GM18511 (cell line): Measurements from ENCODE around the gene PHACTR1.
"Not testable (repeated sequence)": the region's sequence is repeated elsewhere in the genome, so short reads cannot be mapped to it uniquely, and the experiment has no call there.

Source experiments
- ATAC-seq: cut with Tn5 transposase; IDR thresholded peaks from one replicate; pipeline ENCODE4 v1.9.1; 2021; ENCODE audit warnings: mild to moderate bottlenecking, moderate library complexity; ENCODE audit not compliant: unreplicated experiment

PHACTR1 gene

DNA sequence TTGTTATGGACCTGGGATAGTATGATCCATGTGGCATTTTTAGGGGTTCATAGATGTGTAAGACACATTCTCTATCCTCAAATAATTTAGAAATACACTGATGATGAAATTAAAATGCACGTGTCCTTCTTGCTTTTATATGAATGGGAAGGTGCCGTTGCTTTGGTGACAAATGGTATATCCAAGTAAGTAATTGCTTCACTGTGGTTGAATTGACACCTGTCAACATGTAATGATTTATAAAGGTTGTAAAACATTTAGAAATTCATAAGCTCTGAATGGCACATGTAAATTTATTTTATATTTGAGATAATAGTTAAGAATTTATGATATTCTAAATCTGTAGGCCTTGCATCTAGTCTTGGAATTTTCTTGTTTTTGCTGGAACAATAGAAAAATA, 227.0 kb downstream of the PHACTR1 start:
- no peak for ATAC-seq

GRCh38 chr6:12944001-12944400, 227.4 kb downstream of the PHACTR1 start:
- no peak for ATAC-seq

DNA sequence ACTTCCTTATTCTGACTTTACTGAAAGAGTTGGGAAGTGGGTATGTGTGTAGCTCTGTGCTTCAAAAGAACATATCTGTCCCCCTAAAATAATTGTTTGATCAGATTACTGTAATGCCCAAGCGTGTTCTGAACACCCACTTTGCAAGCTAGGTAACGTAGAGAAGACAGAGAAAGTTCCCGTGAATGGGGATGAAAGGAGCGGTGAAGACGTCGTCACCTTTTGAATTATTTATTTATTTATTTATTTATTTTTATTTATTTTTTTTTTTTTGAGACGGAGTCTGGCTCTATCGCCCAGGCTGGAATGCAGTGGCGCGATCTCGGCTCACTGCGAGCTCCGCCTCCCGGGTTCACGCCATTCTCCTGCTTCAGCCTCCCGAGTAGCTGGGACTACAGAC, 228.0 kb downstream of the PHACTR1 start:
- not testable (repeated sequence) for ATAC-seq

GRCh38 chr6:12947151-12947871, 230.7 kb downstream of the PHACTR1 start:
- ATAC-seq: no peak

DNA sequence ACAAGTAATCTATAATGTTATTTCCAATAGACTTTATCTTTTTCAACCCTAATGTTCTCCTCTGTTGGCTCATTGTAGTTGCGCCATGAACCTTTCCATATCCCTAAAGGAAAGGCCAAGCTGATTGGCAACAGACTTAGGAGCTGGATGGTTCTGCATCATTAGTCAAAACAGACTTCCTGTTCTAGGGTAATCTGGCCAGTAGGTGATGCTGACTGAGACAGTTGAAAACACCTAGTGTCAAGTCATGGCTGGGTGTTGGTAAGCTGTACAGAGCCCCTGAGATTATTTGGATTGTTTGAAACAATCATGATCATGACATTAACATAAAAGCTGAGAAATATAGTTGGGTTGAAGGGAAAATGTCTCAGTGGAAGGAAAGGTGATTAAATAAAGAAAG, 231.4 kb downstream of the PHACTR1 start:
- no peak for ATAC-seq

GRCh38 chr6:12950976-12951375, 234.4 kb downstream of the PHACTR1 start:
- no peak for ATAC-seq

DNA sequence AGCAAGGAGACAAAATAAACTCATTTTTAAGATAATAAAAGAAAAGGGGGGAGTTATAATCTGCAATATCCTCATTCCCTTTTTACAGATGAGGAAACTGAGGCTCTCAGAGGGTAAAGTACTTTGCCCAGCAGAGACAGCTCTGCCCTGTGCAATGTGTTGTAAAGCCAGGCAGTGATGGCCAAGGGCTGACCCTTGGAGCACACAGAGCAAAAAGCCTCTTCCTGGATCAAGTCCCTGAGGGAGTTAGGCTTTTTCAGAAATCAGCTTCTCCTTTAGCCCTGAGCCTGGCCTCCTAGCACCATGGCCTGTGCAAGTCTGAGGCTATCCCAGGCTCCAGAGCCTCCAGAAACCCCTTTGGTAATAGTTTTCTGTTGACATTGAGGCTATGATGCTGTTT, 234.8 kb downstream of the PHACTR1 start:
- no peak for ATAC-seq

- ATAC-seq: no peak
Measured at GRCh38 chr6:12952318-12952717, 235.8 kb downstream of the PHACTR1 start.

DNA sequence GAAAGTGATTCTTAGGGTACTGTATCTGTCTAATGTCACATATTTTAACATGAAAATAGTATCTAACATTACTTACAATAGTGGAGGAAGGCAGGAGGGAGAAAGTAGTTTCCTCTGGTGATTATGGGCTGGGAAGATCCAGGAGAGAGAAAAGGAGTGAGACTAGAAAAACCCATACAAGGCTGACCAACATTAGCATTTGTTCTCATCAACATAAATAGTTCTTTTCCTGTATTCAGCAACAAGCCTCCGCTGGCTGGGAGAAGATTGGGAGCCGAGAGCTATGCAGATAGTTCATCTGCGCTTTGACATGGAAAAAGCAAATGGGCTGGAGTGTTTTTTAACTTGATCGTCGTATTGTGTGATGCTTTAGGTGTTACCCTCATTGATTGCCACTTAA, 239.4 kb downstream of the PHACTR1 start:
- no peak for ATAC-seq

DNA sequence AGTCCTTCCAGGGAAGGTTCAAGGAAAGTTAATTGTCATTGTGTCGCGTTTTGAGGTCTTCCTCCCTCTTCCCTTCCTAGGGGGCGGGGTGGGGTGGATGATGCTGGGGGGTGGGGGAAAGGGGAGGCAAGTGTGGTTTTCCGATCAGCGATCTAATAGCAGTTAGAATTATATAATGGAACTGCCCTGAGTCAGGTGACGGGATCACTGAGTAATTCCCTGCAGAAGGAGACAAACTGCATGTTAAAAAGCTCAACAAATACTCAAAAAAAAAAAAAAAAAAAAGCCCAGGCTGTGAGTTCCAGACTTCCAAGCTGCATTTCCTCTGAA, 240.4 kb downstream of the PHACTR1 start:
- no peak for ATAC-seq

- no peak for ATAC-seq
Measured at GRCh38 chr6:12957321-12958051, 240.9 kb downstream of the PHACTR1 start.

- ATAC-seq: no peak
Measured at GRCh38 chr6:12958052-12958706, 241.6 kb downstream of the PHACTR1 start.

DNA sequence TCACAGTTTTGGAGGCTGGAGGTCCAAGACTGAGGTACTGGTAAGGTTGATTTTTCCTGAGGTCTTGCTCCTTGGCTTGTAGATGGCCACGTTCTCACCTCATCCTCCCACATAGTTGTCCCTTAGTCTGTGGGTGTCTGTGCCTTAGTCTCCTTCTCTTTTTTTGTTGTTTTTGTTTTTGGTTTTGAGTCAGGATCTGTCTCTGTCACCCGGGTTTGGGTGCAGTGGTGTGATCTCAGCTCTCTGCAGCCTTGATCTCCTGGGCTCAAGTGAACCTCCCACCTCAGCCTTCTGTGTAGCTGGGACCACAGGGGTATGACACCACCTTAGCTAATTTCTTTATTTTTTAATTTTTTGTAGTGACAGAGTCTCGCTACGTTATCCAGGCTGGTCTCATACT, 245.2 kb downstream of the PHACTR1 start:
- no peak for ATAC-seq

DNA sequence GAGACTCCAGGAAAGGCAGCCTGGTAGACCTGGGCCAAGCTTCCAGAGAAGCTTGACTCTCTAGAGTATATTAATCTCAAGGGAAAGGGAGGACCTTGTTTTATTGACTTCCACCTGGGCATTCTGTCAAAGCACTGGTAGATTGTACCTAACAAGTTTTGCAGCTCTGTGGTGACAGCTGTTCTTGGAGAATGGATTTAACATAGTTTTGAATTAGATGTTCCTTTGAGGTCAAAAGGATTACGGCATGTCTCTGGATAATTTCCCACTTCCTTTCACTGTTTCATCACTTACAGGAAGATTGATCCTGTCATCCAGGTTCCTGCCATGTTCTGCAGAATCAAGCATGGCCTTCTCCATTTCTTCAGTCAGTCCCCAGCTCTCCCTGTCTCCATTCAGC, 246.0 kb downstream of the PHACTR1 start:
- ATAC-seq: no peak

DNA sequence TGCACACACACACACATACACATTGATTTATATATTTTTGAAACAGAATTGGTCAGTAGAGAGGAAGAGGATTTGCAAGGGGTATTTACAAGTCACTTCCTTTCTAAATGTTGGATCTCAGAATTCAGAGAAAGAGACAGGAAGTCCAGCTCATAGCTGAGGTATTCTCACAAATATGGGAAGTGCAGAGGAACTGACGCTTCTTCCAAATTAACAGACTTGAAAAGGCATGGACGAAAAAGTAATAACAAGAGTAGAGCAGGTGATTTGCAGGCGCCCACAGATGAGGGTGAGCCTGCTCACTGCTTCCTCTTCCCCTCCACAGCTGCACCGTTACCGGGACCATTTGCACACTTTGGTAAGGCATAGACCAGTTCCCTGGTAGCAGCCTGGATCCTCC, 246.4 kb downstream of the PHACTR1 start:
- no peak for ATAC-seq

GRCh38 chr6:12963567-12963966, 247.0 kb downstream of the PHACTR1 start:
- ATAC-seq: no peak

DNA sequence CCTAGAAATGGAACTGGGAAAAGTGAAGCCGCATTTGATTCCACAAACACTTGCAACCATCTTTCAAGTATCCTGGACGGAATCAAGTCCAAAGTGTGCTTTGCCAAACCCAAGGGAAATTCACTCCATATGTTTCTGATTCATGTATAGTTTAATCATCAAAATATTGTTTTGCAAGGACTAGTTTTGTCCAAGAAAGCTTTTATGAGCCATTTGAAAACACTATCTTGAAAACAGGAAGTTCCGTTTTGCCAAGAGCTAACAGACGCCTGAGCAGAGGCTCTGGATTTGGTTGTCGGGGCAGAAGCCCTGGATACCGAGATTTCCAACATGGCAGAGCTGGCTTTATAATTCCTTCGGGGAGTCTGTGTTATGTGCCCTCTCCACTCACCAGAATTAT, 251.1 kb downstream of the PHACTR1 start:
- ATAC-seq: no peak

DNA sequence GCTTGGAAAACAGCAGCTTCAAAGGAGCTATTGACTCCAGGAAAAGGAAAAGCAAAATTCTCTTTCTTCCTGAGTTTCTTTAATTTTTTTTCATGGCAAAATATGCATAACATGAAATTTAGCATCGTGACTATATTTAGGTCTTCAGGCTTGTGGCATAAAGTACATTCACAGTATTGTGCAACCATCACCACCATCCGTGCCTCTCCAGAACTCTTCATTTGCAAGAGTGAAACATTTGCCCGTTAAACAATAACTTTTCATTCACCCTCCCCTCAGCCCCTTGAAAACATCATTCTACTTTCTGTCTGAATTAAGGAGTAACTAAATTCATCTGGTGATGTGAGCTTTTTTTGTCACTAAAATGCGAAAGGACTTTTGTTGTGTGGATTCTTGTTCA, 251.7 kb downstream of the PHACTR1 start:
- ATAC-seq: no peak

DNA sequence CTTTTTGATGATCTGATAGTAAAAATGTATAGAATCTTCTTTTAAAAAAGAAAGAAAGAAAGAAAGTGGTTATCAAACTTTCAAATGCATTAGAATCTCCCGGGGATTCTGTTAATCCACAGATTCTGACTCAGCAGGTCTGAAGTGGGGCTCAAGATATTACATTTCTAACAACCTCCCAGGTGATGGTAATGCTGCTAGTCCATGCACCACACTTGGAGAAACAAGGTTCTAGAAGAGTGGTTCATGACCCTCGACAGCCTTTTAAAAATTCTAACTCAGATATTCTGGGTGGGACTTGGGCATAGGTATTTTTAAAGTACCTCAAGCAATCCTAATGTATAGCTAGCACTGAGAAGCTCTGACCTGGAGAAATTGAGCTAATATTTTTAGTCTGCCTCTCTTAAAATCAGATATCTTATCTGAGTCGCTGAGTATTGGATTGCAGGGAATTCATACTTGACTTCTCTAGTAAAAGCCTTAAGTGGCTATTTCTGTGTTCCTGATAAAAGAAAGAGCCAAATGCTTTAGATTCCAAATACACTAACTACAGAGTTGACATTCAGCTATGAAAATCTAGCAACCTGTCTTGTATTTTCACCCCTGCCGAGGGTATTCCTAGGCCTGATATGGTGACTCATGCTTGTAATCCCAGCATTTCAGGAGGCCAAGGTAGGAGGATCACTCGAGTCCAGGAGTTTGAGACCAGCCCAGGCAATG, 252.4 kb downstream of the PHACTR1 start:
- no peak for ATAC-seq

GRCh38 chr6:12969966-12970365, 253.4 kb downstream of the PHACTR1 start:
- ATAC-seq: no peak

DNA sequence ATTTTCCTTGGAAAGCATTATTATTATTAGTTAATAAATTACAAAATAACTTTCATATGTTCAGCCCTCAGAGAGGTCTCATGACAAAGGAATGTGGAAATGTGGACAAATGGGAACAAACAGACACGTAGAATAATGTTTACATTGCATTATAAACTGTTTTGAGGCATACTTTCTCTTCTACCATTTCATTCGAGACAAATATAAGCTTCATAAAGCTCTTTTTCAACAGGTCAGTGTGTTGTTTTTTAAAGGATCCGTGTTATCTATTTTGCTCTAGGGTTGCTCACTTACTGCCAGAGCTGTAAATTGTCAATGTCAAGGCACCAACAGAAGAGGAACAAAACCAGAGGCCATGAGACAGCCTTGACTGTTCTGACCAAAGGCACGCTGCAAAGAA, 256.8 kb downstream of the PHACTR1 start:
- no peak for ATAC-seq

DNA sequence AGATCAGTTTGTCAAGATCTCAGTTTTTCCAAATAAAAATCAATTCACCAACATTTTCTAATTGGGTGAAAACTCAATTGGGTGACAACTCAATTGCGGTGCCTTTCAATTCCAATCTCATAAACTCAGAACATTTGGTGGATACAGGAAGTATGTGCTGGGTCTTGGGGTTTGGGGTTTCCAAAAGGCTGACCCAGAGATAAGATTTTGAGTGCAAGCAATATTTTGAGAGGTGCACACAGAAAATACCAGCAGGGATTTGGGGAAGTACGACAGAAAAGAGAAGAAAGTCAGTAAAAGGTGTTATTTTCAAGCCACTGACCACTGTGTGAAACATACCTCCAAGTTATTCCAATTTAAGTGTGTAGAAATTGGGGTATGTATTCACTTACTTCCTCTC, 258.0 kb downstream of the PHACTR1 start:
- ATAC-seq: no peak
